Natural killer cell (primary cell): ENCODE data around the gene SLC25A48. TPM values are rescaled to one million over a fixed set of nuclear protein-coding genes. Genes with fewer than 3 reads are reported as not detected.

Source experiments
- ATAC-seq, 3 donors: fragments of 150-1000 bp in 2 of 3; fragments of 200-7000 bp in 1 of 3; cut with Tn5 transposase; 1 replicate in 1 of 3; 2 replicates in 2 of 3; pipeline ENCODE4 v1.10.0; 2021; ENCODE audit warnings: mild to moderate bottlenecking in 2 of 3, moderate library complexity in 2 of 3
- DNase-seq, 2 donors: peaks; one replicate each; pipeline versions ENCODE4 v3.0.0 to v3.0.0-alpha.2; 2013 to 2021; ENCODE audit warnings: mixed read lengths in 1 of 2
- H3K27ac ChIP-seq: one replicate; pipeline ENCODE4 v1.5.1; 2013; ENCODE audit warnings: mild to moderate bottlenecking, low read length
- H3K27me3 ChIP-seq: one replicate; pipeline ENCODE4 v1.6.1; 2013; ENCODE audit warnings: low read length; ENCODE audit not compliant: control insufficient read depth, insufficient read depth
- H3K36me3 ChIP-seq: one replicate; pipeline ENCODE4 v1.6.1; 2013; ENCODE audit warnings: low read length; ENCODE audit not compliant: control insufficient read depth, insufficient read depth
- H3K4me1 ChIP-seq: one replicate; pipeline ENCODE4 v1.6.1; 2013; ENCODE audit warnings: low read length; ENCODE audit not compliant: control insufficient read depth, insufficient read depth
- H3K4me3 ChIP-seq: one replicate; pipeline ENCODE4 v1.5.1; 2013; ENCODE audit warnings: low read length
- H3K9me3 ChIP-seq: one replicate; pipeline ENCODE4 v1.6.1; 2013; ENCODE audit warnings: low read length; ENCODE audit not compliant: control insufficient read depth, insufficient read depth
- H3K27ac Mint-ChIP-seq, 2 donors: one replicate each; pipeline ENCODE4 v1.8.0; 2022; ENCODE audit warnings: mild to moderate bottlenecking in 2 of 2, mixed read lengths in 2 of 2, moderate library complexity in 1 of 2
- H3K27me3 Mint-ChIP-seq, 2 donors: one replicate each; pipeline ENCODE4 v1.8.0; 2022; ENCODE audit warnings: low read depth in 2 of 2, mixed read lengths in 2 of 2
- H3K36me3 Mint-ChIP-seq: one replicate; pipeline ENCODE4 v1.8.0; 2022; ENCODE audit warnings: mixed read lengths
- H3K4me1 Mint-ChIP-seq, 2 donors: one replicate each; pipeline ENCODE4 v1.8.0; 2022; ENCODE audit warnings: mixed read lengths in 2 of 2
- H3K4me3 Mint-ChIP-seq: one replicate; pipeline ENCODE4 v1.8.0; 2022; ENCODE audit warnings: mild to moderate bottlenecking, moderate library complexity, mixed read lengths
- H3K9me3 Mint-ChIP-seq, 2 donors: one replicate each; pipeline ENCODE4 v1.8.0; 2022; ENCODE audit warnings: mixed read lengths in 2 of 2
- WGBS: methylation state at CpG from one replicate; pipeline ENCODE4 v1.1.7; 2013; ENCODE audit warnings: missing lambda C conversion rate; ENCODE audit not compliant: insufficient coverage; 5-methylcytosine and 5-hydroxymethylcytosine counted together
- intact Hi-C: fragments of 100-400 bp; cut with micrococcal nuclease; formaldehyde crosslinking; loops from one replicate; pipeline ENCODE4 v1.14.2; 2022
- total RNA-seq, 4 donors: library from RNA; stranded (reverse); fragments of 120-200 nt in 1 of 4; gene quantifications; one replicate each; pipeline versions ENCODE4 v1.2.3 to v1.2.4, GENCODE V29; 2013 to 2022
- TF ChIP-seq, protein P1 (sequence below): fragments of 200-600 bp; IDR thresholded peaks from one replicate; pipeline ENCODE4 v1.8.0; 2022; ENCODE audit warnings: antibody characterized with exemption

SLC25A48 gene
- total RNA-seq, 3 donors from 2014 or later (not counting 1 experiment from before 2014, with no cell fraction given): not detected

DNA sequence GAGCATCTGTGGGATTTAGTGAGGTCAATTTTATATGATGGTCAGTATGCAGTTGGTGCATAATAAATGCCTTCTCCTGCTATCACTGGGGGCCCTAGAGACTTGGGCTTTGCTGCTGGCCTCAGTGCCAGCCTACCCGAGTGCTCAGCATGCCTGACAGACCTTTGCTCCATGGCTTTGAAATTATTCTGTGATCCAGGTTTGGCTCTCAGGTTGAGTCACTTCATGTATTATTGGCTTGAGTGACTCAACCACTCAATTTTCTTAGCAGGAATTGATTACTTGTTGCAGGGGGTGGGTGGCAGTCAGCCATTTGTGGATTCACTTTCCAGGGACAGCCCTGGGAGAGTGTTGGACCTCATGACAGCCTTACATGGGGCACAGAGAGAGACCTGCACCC, 13.5 kb downstream of the SLC25A48 start:
- Histone ChIP-seq H3K27ac (no peak overlapping the region), H3K27me3 (no peaks in the 10 kb centered on the region), H3K9me3 (no peaks in the 10 kb centered on the region), H3K36me3 (no peaks in the 10 kb centered on the region), H3K4me3 (no peak overlapping the region), H3K4me1 (no peaks in the 10 kb centered on the region)
- Mint-ChIP-seq H3K4me3 (no peak overlapping the region), H3K4me1 (no peaks in the 10 kb centered on the region), H3K27me3 (peaks cover 0 to 3% of the 10 kb centered on the region in 2 donors), H3K36me3 (no peaks in the 10 kb centered on the region), H3K9me3 (no peaks in the 10 kb centered on the region), H3K27ac (no peak overlapping the region)
- DNase-seq (no peak), ATAC-seq (no peak)
- intact Hi-C loops: no loop called here
- TF ChIP-seq, protein P1, sequence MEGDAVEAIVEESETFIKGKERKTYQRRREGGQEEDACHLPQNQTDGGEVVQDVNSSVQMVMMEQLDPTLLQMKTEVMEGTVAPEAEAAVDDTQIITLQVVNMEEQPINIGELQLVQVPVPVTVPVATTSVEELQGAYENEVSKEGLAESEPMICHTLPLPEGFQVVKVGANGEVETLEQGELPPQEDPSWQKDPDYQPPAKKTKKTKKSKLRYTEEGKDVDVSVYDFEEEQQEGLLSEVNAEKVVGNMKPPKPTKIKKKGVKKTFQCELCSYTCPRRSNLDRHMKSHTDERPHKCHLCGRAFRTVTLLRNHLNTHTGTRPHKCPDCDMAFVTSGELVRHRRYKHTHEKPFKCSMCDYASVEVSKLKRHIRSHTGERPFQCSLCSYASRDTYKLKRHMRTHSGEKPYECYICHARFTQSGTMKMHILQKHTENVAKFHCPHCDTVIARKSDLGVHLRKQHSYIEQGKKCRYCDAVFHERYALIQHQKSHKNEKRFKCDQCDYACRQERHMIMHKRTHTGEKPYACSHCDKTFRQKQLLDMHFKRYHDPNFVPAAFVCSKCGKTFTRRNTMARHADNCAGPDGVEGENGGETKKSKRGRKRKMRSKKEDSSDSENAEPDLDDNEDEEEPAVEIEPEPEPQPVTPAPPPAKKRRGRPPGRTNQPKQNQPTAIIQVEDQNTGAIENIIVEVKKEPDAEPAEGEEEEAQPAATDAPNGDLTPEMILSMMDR: no peak
- 83% methylated on average over 1 of the region's 1 CpG for WGBS

DNA sequence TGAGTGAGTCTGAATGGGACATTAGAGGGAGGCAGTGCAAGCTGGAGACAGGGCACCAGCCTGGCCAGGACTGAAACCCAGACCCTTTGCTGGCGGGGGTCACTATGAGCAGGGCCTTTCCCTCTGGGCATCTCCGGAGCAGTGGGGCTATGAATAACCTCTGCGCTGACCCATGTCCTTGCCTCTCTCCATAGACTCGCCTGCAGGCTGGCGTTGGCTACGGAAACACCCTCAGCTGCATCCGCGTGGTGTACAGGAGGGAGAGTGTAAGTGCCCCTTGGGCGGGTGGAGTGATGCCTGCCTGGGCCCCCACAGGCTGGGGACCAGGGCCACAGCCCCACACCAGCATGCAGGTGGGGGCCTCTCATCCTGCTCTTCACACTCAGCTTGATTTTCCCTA, 15.8 kb downstream of the SLC25A48 start:
- DNase-seq (no peak), ATAC-seq (no peak)
- no peaks in the 10 kb centered on the region for H3K36me3 Mint-ChIP-seq
- Histone ChIP-seq H3K27ac (no peak overlapping the region), H3K36me3 (no peaks in the 10 kb centered on the region), H3K9me3 (no peaks in the 10 kb centered on the region), H3K27me3 (no peaks in the 10 kb centered on the region), H3K4me3 (no peak overlapping the region), H3K4me1 (no peaks in the 10 kb centered on the region)
- peaks cover 0 to 10% of the 10 kb centered on the region in 2 donors for H3K27me3 Mint-ChIP-seq
- TF ChIP-seq, protein P1: no peak
- H3K9me3 Mint-ChIP-seq: no peaks in the 10 kb centered on the region
- H3K4me1 Mint-ChIP-seq: no peaks in the 10 kb centered on the region
- WGBS: 96% methylated on average over 9 of the region's 9 CpGs
- H3K4me3 Mint-ChIP-seq: no peak overlapping the region
- intact Hi-C loops: no loop called here
- no peak overlapping the region for H3K27ac Mint-ChIP-seq

DNA sequence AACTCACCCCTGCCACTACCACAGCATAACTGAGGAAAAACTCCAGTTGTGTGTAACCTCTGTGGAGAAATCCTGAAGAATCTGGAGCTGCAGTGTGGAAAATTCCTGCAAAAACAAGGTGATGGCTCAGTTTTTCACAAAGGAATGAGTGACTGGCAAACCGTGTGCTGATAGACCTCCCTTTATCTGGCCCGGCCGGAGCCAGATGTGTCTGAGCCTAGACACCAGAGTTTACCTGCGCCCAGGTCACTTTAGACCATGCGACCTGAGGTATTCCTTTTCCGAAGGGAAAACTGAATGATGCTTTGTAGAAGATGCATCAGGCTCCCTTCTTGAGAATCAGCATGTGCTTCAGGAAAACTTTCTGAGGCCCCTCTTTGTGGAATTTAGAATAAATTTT, 16.2 kb downstream of the SLC25A48 start:
- Histone ChIP-seq H3K27ac (no peak overlapping the region), H3K4me1 (no peaks in the 10 kb centered on the region), H3K27me3 (no peaks in the 10 kb centered on the region), H3K9me3 (no peaks in the 10 kb centered on the region), H3K4me3 (no peak overlapping the region), H3K36me3 (no peaks in the 10 kb centered on the region)
- ATAC-seq (no peak), DNase-seq (no peak)
- Mint-ChIP-seq H3K27ac (no peak overlapping the region), H3K27me3 (peaks cover 0 to 10% of the 10 kb centered on the region in 2 donors), H3K4me1 (no peaks in the 10 kb centered on the region), H3K36me3 (no peaks in the 10 kb centered on the region), H3K9me3 (no peaks in the 10 kb centered on the region), H3K4me3 (no peak overlapping the region)
- intact Hi-C loops: no loop called here
- TF ChIP-seq, protein P1: no peak
- WGBS: 91% methylated on average over 6 of the region's 6 CpGs

DNA sequence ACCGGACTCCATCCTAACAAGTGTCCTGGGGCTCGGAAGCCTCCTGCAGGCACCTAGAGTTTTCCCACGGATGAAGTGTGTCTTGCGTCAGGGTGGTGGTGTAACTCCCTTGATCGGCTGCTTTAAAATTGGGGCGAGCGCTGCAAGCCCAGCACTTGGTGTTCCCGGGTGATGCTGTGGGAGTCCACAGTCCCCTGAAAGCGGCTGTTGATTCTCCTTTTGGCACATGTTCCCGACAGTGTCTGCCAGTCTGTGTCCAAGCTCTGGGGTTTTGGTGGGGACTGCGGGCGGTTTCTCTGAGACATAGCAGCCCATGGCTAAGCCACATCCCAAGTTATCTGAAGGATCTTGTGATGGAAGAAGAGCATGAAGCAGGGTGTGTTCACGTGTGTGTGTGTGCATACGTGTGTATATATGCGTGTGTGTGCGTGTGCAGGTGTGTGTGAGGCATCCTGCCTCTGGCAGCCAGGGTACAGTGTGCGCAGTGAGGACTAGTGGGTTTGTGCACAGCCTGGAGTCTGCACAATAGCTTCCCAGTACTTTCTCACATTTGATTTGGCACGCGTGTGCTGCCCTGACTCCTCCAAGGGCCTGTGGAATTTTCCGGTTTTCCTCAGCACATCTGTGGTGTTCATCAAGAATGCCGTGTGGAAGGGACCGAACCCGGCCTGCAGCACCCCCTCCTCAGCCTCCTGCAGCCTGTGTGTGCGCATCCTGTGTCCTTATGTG, 16.9 kb downstream of the SLC25A48 start:
- no peak overlapping the region for H3K4me3 ChIP-seq
- Mint-ChIP-seq H3K27me3 (peaks cover 0 to 10% of the 10 kb centered on the region in 2 donors), H3K4me3 (no peak overlapping the region), H3K36me3 (no peaks in the 10 kb centered on the region), H3K4me1 (no peaks in the 10 kb centered on the region), H3K9me3 (no peaks in the 10 kb centered on the region), H3K27ac (no peak overlapping the region)
- no peaks in the 10 kb centered on the region for H3K9me3 ChIP-seq
- H3K36me3 ChIP-seq: no peaks in the 10 kb centered on the region
- 87% methylated on average over 24 of the region's 24 CpGs for WGBS
- TF ChIP-seq, protein P1: no peak
- H3K27ac ChIP-seq: no peak overlapping the region
- no peak for ATAC-seq
- H3K27me3 ChIP-seq: no peaks in the 10 kb centered on the region
- H3K4me1 ChIP-seq: no peaks in the 10 kb centered on the region
- intact Hi-C loops: no loop called here
- no peak for DNase-seq
